Fibroblast of mammary gland (primary cell): ENCODE data around the gene MROH7.

Source experiments
- DNase-seq: peaks from one replicate; pipeline ENCODE4 v3.0.0-alpha.2; 2010; ENCODE audit warnings: low read depth
- H3K4me3 ChIP-seq: 2 replicates; pipeline ENCODE4 v1.5.1; 2011; ENCODE audit warnings: low read depth, mild to moderate bottlenecking, low read length, moderate library complexity; ENCODE audit not compliant: control insufficient read depth
- TF ChIP-seq, protein P1 (sequence below): conservative IDR thresholded peaks from 2 replicates; pipeline ENCODE4 v1.5.1; 2011; ENCODE audit warnings: low read depth, low read length, inconsistent platforms; ENCODE audit not compliant: control insufficient read depth, insufficient read depth

Gene MROH7

DNA sequence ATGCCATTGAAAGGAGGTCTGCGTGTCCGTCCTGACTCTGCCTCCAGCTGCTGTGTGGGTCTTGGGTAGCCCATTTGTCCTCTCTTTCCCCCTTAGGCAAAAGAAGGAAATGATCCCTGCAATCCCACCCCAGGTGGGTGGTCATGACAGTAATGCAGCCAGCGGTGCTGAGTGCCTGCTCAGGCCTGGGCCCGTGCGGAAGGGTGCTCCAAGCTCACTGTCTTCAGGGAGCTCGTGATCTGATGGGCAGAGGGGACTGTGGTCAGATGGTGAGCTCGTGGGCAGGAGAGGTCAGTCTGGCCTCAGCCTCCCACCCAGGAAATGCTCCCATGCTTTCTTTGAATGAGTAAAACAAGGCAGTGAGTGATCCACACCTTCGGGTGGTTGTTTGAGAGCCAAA, 38.8 kb downstream of the MROH7 start:
- TF ChIP-seq, protein P1, sequence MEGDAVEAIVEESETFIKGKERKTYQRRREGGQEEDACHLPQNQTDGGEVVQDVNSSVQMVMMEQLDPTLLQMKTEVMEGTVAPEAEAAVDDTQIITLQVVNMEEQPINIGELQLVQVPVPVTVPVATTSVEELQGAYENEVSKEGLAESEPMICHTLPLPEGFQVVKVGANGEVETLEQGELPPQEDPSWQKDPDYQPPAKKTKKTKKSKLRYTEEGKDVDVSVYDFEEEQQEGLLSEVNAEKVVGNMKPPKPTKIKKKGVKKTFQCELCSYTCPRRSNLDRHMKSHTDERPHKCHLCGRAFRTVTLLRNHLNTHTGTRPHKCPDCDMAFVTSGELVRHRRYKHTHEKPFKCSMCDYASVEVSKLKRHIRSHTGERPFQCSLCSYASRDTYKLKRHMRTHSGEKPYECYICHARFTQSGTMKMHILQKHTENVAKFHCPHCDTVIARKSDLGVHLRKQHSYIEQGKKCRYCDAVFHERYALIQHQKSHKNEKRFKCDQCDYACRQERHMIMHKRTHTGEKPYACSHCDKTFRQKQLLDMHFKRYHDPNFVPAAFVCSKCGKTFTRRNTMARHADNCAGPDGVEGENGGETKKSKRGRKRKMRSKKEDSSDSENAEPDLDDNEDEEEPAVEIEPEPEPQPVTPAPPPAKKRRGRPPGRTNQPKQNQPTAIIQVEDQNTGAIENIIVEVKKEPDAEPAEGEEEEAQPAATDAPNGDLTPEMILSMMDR: no peak
- H3K4me3 ChIP-seq: no peak overlapping the region
- no peak for DNase-seq

DNA sequence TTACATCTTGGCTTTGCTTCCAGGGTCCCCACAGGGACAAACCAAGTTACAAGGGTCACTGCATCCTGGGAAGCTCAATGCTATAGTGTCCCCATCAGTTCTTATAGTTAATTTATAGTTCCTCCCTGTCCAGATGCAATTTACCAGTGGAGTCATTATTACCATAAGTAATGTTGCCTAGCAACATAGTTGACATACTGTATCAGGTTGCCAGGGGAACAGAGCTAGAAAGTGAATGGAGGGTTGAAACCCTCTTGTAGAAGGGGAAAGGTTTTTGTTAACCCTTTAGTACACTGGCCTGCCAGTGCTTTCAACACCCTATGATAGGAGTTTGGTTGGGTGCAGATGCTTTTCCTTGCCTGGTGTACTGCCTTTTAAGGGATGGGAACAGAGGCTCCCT, 39.8 kb downstream of the MROH7 start:
- DNase-seq: no peak
- no peak overlapping the region for H3K4me3 ChIP-seq
- TF ChIP-seq, protein P1: no peak

DNA sequence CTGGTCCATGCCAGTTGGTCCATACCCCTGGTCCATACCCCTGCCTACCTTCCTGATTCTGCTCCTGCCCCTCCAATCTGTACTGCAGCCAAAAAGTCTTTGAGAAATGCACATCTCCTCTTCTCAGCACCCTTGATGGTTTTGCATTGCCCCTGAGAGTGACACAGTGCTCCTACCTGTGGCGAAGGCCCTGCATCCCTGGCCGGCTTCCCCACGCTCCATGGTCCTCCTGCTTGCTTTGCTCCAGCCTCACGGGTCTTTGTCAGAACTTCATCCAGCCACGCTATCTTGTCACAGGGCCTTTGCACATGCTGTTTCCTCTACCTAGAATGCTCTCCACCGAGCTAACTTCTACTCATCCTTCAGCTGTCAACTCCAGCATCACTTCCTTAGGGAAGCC, 41.9 kb downstream of the MROH7 start:
- DNase-seq: no peak
- TF ChIP-seq, protein P1: no peak
- no peak overlapping the region for H3K4me3 ChIP-seq

DNA sequence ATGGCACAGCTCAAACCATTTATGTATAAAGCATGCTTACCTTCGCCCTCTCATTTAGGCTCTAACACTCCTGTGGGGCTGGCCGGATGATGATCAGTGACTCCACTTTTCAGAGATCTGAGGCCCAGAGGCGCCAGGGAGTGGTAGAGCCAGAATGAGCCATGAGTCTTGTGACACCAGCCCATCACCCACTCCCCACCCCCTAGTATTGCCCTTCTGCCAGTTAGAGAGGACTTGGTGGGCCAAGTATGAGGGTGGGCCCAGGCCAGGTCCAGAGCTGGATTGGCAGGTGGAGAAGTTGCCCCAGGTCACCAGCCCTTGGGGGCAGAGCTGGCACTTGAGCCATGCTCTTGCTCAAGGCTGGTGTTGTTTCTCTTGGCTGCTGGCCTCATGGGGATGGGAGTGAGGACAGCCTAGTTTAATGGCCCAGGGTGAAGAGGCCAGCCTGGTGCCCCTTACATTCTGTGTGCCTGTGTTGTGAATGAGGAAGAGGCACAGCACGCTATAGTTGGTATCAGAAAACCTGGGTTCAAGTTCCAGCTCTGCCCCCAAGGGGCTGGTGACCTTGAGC, 43.8 kb downstream of the MROH7 start:
- DNase-seq: no peak
- no peak overlapping the region for H3K4me3 ChIP-seq
- TF ChIP-seq, protein P1: no peak

DNA sequence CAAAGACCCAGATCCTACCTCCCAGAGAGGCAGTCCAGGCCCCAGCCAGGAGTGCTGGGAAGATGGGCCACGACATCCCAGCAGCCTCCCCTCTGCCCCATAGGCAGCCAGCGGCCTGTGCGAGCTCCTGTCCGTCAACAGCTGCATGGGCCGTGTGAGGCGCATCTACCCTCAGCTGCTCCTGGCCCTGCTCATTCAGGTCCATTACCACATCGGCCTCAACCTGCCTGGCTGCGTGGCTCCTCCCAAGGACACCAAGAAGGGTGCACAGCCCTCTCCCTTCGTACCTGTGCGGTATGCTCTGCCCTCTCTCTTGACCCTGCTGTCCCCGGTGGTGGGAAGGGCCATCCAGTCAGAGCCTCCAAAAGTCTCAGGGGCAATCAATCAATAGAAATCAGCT, 44.6 kb downstream of the MROH7 start:
- TF ChIP-seq, protein P1: no peak
- no peak for DNase-seq

DNA sequence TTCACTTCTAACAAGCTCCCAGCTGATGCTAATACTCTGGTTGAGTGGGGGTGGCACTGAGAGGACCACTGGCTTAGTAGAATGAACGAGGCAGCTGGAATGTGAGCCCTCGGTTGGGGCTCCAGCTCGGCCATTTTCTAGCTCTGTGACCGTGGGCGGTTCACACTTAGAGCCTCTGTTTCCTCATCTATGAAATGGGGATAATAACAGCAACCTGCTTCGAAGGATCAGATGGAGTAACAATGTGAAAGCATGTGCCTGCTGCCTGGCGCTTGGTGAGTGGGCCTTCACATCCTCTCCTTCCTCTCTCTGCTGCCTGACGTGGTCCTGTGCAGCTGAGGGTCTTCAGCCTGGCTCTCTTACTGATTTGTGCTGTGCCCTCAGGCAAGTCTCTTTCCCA, 53.2 kb downstream of the MROH7 start:
- no peak for DNase-seq
- TF ChIP-seq, protein P1: no peak
- H3K4me3 ChIP-seq: no peak overlapping the region

More for the DNA sequence above, 44.6 kb downstream of the MROH7 start:
- no peak overlapping the region for H3K4me3 ChIP-seq

DNA sequence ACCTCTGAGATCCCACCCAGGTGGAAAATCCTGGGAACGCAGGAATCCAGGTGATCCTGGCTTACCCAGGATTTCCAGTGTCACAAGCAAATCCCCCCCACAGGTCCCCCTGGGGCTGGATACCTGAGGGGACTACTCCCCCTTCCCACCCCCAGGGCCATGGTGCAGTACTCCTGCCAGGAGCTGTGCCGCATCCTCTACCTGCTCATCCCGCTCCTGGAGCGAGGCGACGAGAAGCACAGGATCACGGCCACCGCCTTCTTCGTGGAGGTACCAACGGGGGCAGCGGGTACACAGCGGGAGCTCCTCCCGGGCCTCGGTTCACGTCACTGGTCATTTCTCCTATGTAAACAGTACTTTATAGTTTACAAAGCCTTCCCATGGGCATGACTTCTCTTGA, 53.6 kb downstream of the MROH7 start:
- TF ChIP-seq, protein P1: no peak
- no peak overlapping the region for H3K4me3 ChIP-seq
- no peak for DNase-seq
